HG03139 (cell line): Measurements from ENCODE around the gene BCL10.

Experiments
- ATAC-seq: cut with Tn5 transposase; IDR thresholded peaks from one replicate; pipeline ENCODE4 v1.9.1; 2021; ENCODE audit not compliant: unreplicated experiment

BCL10 gene

DNA sequence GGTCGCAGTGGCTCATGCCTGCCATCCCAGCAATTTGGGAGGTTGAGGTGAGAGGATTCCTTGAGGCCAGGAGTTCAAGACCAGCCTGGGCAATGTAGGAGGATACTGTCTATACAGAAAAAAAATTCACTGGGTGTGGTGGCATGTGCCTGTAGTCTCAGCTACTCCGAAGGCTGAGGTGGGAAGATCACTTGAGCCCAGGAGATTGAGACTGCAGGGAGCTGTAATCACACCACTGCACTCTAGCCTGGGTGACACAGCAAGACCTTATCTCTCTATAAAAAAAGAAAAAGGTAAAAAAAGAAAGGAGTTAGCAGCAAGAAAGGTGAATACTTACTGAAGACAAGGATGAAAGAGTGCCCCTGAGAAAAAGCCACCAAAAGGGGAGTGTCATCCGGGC lies 23.7 kb upstream of the BCL10 start:
- no peak for ATAC-seq

DNA sequence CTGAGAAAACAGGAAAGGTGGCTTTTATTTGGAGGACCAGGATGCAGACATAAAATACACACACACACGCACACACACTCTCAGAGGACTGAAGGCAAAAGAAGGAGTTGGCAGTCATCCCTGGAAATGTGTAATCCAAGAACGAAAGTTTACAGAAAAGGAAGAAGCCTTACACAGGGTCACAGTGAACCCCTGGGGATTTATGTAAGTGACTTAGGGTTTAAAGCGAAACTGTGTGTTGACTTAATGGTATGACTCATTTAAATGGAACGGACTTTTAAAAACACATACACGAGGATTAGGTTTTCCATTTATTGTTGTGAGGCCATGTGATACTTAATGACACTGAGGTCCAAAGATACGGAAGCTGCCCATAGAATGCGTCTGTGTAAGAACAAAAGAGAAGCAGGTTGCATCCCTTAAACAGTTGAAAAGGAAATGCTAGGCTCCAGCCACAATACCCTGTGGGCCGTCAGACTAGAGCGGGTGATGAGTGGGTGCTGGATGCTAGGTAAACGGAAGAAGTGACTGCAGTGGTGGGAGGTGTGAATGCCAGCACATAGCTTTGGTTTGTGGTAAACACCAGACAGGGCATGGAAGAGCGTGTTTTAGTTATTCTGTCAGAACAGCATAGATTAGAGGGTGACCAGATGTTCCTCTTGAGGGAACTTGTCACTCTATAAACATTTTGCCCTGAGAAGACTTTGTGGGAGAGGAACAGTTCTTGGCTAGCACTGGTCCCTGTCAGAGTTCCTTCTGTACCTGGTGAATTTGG lies 21.6 kb upstream of the BCL10 start:
- peak; percentile 88 for ATAC-seq

DNA sequence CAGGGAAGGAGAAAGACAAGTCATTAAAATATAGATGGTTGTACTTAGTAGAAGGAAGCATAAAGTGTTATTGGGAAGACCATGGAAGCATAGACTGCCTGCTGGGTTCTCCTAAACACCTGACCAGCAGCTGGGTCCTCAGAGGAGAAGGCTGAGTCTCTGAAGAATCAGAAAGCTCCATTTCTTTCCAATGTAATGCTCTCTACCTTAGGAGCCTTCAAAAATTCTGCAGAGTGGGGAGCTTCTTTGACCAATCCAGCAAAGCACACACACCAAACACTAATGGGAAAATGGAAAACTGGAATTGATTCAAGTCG lies 21.1 kb upstream of the BCL10 start:
- ATAC-seq: no peak

DNA sequence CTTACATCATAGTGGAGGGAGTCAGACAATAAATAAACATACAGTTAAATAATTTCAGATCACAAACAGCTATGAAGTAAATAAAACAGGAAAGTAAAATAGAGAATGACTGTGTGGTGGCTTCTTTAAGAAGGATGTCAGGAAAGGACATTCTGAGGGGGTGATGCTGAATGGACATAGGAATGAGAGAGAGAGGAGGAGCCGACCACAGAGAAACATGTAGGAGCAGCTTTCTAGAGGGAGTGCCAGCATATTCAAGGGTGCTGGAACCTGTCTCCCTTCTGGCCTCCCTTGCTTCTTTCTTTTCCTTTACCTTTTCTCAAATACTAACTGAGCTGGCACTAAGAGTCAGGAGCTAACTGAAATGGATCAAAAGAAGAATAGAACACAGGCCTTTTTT lies 20.5 kb upstream of the BCL10 start:
- ATAC-seq: no peak

DNA sequence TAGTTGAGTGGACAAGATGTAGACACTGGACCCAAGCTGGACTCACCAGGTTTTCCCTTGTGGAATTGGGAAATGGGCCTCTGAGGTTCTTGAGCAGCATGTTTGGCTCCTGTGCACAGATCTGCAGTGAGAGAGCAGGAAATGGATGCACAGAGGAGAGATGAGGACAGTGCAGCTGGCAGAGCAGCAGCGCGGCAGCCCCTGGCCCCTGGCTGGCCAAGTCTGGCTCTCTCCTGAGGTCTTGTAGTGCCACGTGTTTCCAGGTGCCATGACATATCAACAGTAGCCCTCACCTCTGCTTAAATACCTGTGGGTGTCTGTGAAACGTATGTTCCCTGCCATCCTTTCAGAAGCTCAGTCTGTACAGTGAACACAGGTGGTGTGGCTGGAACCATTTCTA lies 19.2 kb upstream of the BCL10 start:
- no peak for ATAC-seq

DNA sequence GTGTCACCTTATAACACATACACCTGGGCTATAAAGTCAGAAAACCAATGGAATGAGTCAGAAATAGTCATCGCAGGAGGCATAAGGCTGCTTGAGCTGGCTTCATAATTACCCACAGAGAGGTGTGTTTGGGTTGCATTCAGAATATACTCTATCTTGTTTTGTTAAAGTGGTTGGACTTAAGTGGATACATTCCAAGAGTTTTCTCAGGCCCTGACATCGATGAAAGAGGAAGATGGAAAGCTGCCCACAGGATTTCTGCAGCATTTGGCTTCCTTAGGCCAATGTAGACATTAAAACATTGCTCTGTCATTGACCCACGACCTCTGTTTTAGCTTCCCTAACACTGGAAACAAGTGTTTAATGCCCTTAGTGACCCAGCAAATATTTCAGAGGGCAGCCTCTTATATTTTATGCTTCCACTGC lies 18.6 kb upstream of the BCL10 start:
- no peak for ATAC-seq

DNA sequence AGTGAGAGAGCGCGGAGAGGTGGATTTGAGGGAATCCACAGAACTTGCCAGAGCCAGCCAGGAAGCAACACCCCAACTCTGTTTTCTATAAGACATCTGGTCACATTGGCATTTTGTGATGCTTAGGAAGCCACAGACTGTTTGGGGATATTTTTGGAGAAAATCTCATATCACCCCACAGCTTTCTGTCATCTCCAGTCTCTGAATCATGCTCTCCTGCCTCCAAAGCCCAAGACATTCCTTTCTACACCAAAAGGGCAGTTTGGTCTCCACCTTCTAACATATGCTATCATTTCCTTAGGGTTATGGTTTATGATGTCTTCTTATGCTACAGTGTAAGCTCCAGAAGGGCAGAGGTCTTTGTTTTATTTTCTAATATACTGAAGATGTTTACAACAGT lies 14.4 kb upstream of the BCL10 start:
- ATAC-seq: no peak

DNA sequence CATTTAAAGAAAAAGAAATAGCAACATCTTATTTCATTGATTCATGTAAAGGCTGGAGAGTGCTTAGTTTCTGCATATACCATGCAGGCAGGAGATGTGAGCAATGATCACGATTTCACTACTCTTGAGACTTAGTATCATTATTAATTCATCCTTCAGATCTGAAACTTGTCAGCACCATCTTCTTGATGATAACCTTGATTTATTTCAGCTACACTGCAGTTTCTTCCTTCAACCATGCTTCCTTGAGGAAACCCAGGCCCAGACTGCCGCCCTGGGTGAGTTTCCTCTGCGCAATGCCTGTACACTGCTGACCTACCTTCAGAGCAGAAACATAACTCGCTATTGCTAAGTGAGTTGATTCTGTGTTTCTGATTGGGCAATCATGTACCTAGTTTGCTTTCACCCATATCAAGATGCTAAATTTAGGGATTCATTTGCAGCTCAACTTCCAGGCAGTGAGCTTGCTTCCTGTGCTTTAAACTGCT lies 13.5 kb upstream of the BCL10 start:
- no peak for ATAC-seq

DNA sequence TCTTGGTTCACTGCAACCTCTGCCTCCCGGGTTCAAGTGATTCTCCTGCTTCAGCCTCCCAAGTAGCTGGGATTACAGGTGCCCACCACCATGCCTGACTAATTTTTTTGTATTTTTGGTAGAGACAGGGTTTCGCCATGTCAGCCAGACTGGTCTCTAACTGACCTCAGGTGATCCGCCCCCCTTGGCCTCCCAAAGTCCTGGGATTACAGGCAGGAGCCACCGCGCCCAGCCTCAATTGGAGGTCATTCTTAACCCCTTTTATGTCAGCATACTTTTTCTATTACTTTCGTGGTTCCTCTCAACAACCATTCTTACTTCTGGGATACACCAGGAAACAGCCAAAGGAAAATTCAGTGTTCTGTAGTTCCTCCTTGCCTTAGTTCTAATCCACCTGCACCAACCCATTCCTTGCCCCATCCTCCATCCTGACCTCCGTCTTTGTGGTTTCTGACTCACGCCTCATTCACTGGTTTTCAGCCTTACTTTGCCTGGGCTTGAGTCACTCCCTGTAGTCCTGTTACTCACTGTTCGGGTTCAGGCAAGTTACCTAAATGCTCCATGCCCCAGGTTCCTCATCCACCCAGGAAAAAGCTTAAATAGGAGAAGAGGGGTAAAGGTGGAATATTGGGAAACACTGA lies 12.9 kb upstream of the BCL10 start:
- no peak for ATAC-seq

DNA sequence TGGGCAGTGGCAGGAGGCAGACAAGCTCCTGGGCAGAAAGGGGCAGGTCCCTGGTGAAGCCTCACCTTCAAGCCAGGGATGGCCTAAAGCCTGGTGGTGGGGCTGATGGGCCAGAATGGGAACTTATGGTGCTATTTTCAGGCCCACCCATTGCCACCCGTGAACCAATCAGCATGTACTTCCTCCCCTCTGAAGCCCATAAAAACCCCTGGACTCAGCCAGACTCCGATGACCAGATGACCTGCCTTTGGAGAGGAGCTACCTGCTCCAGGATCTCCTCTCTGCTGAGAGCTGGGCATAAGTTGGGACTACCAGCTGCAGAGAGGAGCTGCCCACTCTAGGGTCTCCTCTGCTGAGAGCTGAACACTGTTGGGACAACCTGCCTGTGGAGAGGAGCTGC lies 7.8 kb upstream of the BCL10 start:
- ATAC-seq: no peak

DNA sequence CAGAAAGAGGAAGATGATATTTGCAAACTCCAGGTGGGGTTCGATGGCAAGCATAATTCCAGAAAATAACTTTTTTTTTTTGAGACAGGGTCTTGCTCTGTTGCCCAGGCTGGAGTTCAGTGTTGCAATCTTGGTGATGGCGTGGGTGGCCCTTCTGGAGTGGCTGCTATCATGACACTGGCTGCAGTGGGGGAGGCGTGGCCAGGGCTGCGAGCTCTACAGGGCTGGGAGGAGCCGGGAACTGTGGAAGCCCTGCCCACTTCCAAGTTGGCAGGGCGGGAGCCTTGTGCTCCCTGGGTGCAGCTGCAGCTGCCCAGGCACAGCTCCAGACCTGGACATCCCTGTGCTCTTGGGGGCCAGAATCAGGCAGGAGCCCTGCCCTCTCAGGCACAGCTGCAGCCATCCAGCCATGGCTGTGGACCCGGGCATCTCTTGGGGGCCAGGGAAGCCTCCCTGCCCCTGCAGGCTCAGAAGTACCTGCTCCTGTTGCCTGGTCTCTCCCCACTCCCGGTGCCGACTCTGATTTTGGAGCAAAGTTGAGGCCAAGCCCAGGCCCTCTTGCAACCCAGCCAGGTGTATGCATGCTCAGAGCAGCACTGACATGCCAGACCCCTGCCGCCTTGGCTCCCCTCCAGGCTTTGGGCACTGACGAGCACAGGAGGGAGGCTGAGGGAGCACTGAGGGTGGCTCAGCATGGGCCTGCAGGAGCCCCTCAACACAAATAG lies 7.2 kb upstream of the BCL10 start:
- no peak for ATAC-seq

DNA sequence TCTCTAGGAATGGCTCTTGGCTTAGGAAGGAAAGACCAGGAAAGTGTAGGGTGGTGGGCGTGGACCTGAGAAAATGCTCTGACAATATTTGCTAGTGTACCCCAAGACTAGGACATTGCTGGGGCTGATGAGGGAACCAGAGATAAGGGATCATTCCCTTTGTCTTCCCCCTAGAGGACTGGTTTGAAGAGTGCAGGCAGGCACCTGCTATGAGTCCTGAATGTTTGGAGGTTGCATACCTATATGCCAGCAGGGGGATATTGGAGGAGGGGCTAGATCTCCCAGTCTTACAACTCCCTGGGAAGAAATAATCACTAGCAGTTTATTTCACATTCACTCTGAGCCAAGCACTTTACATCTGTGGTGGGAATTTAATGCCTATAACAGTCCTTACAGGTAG lies 6.0 kb upstream of the BCL10 start:
- no peak for ATAC-seq

DNA sequence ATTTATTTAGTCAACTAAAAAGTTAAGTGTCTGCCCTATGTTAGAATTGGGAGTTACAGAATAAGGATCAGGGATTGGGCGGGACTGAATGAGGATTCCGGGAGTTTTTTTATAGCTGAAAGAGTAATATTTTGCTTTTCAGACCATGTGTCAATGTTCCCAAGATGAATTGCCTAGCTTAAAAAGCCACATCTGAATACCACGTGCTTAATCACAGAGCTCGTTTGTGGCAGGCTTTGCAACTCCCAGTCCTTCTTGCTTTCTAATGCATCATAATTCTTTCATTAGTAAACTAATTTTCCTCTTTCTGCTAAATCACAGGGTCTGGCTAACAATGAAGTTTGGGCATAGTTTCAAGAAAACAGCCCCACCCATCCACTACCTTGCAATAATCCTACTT lies 4.2 kb upstream of the BCL10 start:
- no peak for ATAC-seq

DNA sequence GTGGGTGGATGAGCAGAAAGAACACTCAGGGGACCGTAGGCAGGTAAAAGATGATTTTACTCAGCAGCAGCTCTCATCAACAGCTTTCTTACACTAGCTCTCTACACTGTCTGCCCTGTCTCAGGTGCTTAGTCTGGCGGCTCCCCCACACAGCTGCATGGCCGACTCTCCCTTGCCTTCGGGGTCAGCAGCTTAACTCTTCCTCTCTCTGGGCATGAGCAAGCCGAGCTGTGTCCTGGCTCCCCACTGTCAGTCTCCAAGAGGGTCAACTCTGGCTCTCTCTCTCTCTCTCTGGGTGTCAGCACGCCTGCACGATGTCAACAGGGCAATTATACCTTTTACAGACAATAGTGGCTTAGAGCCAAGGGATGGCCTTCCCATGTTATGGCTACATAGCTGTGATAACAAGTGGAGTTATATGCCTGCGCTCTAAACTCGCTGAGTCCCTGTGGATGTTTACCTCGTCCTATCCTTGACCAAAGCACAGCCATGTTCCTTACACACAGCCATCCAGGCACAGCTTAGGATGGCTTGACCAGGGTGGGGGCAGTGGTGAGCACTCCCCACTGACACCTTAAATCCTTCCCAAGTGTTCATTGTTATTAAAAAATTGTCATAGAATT lies 3.1 kb upstream of the BCL10 start:
- no peak for ATAC-seq

DNA sequence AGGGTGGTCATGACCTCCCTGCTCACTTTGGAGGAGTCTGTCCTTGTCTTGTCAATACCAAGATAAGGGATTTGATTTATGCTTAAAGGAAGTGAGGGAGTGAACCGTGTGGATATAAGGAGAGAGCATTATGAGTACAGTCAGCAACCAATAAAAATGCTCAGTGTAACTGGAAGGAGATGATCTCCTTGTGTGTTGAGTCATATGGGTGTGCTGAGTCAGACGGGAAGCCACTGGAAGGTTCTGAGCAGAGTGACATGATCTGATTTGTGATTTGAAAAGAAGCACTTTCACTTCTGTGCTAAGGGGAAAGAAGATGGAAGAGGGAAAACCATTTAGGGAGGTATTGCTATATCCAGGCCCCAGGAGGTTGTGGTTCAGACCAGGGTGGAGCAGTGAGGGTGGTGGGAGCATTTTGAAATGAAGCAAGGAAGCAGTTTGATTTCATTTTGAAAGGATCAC lies 2.5 kb upstream of the BCL10 start:
- ATAC-seq: no peak

DNA sequence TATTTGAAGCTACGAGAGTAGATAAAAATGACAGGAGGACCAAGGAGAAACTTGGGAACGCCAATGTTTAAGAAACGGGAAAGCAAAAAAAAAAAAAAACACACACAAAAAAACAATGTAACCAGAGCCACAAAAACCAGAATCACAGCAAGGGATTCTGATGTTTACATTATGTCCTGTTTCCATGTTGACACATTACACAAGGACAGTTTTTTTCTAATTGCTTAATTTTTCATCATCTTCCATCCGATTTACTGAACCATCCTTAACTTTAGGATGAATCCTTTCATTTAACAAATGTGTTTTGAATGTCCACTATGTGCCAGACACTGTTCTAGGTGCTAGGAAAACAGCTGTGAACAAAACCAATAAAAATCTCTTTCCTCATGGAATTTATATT lies 1.4 kb upstream of the BCL10 start:
- ATAC-seq: no peak

DNA sequence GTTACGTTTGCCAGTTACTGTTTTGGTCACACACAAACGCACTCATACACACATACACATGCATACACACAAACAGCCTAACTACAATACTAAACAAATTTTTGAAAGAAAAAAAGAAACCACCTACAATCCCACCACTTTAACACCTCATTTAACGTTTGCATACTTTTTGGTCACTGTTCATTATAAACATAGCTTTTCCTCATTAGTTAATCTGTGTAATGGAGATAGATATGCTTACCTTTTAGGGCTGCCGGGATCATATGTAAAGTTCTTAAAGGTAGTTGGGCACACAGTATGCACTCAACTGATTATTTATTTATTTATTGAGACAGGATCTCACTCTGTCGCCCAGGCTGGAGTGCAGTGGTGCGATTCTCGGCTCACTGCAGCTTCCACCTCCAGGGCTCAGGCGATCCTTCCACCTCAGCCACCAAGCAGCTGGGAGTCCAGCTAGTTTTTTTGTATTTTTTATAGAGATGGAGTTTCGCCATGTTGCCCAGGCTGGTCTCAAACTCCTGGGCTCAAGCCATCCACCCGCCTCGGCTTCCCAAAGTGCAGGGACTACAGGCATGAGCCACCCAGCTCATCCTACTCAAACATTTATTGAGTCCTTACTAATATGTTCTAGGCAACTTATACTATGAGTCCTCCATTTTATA lies 677 bp upstream of the BCL10 start:
- ATAC-seq: no peak

DNA sequence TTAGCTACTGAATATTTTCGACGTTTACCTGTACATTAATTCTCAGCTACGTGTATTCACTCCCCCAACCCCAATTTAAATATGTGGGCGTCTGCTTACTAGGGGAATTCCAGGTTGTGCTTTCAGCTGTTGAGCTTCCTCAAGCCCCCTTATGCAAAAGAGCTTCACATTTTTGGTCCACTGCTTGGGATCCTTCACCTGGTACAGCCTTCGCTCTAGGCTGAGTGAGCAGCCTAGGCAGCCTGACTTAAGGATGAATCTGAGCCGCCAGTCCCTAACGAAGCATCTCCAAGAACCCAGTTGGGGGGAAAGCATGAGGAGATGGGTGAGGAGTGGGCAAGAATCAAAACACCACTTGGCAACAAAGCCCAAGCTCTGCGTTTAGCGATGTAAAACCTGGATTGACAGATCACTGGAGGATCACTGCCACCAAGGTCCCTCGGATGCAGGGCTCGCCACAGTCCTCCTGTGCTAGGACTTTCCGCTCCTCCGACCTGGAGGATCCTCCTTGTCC lies 674 bp downstream of the BCL10 start:
- no peak for ATAC-seq

DNA sequence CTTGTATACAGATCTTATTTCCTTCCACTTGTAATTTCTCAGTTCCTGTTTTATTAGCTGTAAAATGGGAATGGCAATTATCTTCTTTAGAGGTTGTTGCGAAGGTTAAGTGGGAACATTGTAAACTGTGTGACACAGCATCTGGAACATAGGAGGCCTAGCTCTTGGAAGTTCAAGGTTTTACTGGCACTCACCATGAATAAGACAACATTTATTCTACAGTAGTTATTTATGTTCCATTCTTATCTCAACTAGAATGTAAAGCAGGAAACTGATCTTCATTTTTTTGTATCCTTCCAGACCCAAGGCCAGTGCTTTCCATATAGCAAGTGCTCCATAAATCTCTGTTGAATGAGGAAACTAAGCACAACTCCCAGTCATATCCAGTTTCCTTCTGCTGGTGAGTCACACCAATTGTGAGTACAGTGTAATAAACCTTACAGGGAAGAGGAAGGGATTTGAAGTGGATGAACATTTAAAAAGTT lies 1.4 kb downstream of the BCL10 start:
- no peak for ATAC-seq

DNA sequence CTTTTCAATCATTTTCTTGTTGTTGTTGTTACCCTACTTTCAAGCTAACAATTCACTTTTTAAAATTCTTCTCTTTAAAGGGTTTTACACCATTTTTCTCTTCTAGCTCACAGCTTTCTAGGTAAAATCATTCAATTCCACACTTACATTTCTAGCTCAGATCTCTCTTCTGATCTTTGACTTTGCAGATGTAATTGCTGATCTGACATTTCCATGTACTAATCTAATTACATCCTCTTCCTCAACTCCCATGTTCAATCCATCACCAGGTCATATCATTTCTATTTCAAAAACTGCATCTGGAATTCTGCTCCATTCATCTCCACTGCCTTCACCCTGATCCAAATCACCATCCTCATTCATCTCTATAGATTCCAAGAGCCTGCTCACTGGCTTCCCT lies 3.0 kb downstream of the BCL10 start:
- ATAC-seq: no peak
